H1 (cell line): ENCODE data around the gene EPSTI1. TPM values are rescaled to one million over a fixed set of nuclear protein-coding genes. Genes with fewer than 3 reads are reported as not detected.

ENCODE experiments used
- CTCF ChIA-PET: fragments of 300-600 bp; sonication (Branson Sonifier 250); formaldehyde crosslinking; loops from one replicate; lab custom pipeline; 2021; ENCODE audit not compliant: partially characterized antibody; lab: Charles Lee
- POLR2A ChIA-PET: fragments of 300-600 bp; sonication (Branson Sonifier 250); formaldehyde crosslinking; loops from one replicate; lab custom pipeline; 2021; ENCODE audit warnings: inconsistent platforms; ENCODE audit not compliant: partially characterized antibody; lab: Charles Lee
- DNase-seq, 2 experiments: peaks; one replicate each; pipeline versions ENCODE4 v3.0.0 to v3.0.0-alpha.2; 2010 to 2022; ENCODE audit warnings: low spot score in 2 of 2, low read depth in 1 of 2, mixed read lengths in 1 of 2
- FAIRE-seq: peaks from 2 replicates; lab custom pipeline; 2011; peaks lifted over from hg19 to GRCh38; lab: Jason Lieb, UNC
- H2AFZ ChIP-seq: 2 replicates; pipeline ENCODE4 v1.8.1; 2012; ENCODE audit warnings: low read length, inconsistent platforms
- H2AK5ac ChIP-seq: 2 replicates; pipeline ENCODE4 v1.6.1; 2013; ENCODE audit warnings: low read depth, low read length
- H2BK120ac ChIP-seq: replicated peaks from 2 replicates; pipeline ENCODE3; 2013; ENCODE audit warnings: low read depth, low read length, inconsistent platforms
- H2BK12ac ChIP-seq: 2 replicates; pipeline ENCODE4 v1.6.1; 2013; ENCODE audit warnings: low read depth, low read length
- H2BK15ac ChIP-seq: 2 replicates; pipeline ENCODE4 v1.6.1; 2013; ENCODE audit warnings: low read length
- H2BK20ac ChIP-seq: 2 replicates; pipeline ENCODE4 v1.6.1; 2013; ENCODE audit warnings: low read length
- H2BK5ac ChIP-seq: 2 replicates; pipeline ENCODE4 v1.6.1; 2013; ENCODE audit warnings: low read depth, low read length
- H3K14ac ChIP-seq: 2 replicates; pipeline ENCODE4 v1.6.1; 2013; ENCODE audit warnings: inconsistent platforms; ENCODE audit not compliant: insufficient read length
- H3K18ac ChIP-seq: 2 replicates; pipeline ENCODE4 v1.6.1; 2013; ENCODE audit warnings: low read length; ENCODE audit errors: extremely low read depth
- H3K23ac ChIP-seq: 2 replicates; pipeline ENCODE4 v1.6.1; 2013; ENCODE audit warnings: inconsistent platforms; ENCODE audit not compliant: insufficient read length
- H3K23me2 ChIP-seq: 2 replicates; pipeline ENCODE4 v1.6.1; 2013; ENCODE audit warnings: low read depth, low read length
- H3K27ac ChIP-seq: 2 replicates; pipeline ENCODE4 v1.6.1; 2011; ENCODE audit warnings: low read depth, low read length, inconsistent platforms
- H3K27me3 ChIP-seq, 4 experiments: replicated peaks in 1 of 4; 1 replicate in 1 of 4; 2 replicates in 3 of 4; pipeline versions ENCODE4 v1.6.1 to v1.8.1; 2011 to 2013; ENCODE audit warnings: low read length in 3 of 4, mild to moderate bottlenecking in 3 of 4, inconsistent platforms in 2 of 4, mixed read lengths in 2 of 4, moderate library complexity in 1 of 4; ENCODE audit not compliant: control insufficient read depth in 3 of 4, insufficient read depth in 3 of 4; ENCODE audit errors: extremely low read depth in 1 of 4
- H3K36me3 ChIP-seq, 4 experiments: 2 replicates each; pipeline versions ENCODE4 v1.6.1 to v1.8.1; 2011 to 2013; ENCODE audit warnings: mild to moderate bottlenecking in 4 of 4, low read length in 3 of 4, moderate library complexity in 2 of 4, control low read depth in 1 of 4, inconsistent platforms in 1 of 4; ENCODE audit not compliant: insufficient read depth in 4 of 4, control insufficient read depth in 2 of 4
- H3K4ac ChIP-seq: replicated peaks from 2 replicates; pipeline ENCODE3; 2013; ENCODE audit warnings: low read length, low read depth, mixed read lengths, inconsistent platforms; ENCODE audit not compliant: insufficient read length
- H3K4me1 ChIP-seq, 4 experiments: replicated peaks in 1 of 4; 1 replicate in 1 of 4; 2 replicates in 3 of 4; pipeline versions ENCODE4 v1.6.1 to v1.8.1; 2011 to 2013; ENCODE audit warnings: low read length in 3 of 4, inconsistent platforms in 2 of 4, mixed read lengths in 1 of 4; ENCODE audit not compliant: insufficient read depth in 4 of 4, control insufficient read depth in 3 of 4
- H3K4me2 ChIP-seq, 2 experiments: 2 replicates each; pipeline versions ENCODE4 v1.6.1 to v1.8.1; 2011 to 2013; ENCODE audit warnings: low read depth in 2 of 2, low read length in 2 of 2, control low read depth in 1 of 2, inconsistent platforms in 1 of 2, mild to moderate bottlenecking in 1 of 2; ENCODE audit not compliant: insufficient read depth in 1 of 2
- H3K4me3 ChIP-seq, 4 experiments: fragments of 200-600, 300-600 bp in 1 of 4; sonication (generic), shearing (Covaris generic), sonication (Bioruptor Twin) in 1 of 4; 2 replicates each; pipeline versions ENCODE4 v1.5.1 to v1.8.1; 2011 to 2016; ENCODE audit warnings: low read length in 4 of 4, low read depth in 3 of 4, control low read depth in 2 of 4, inconsistent platforms in 2 of 4, mild to moderate bottlenecking in 2 of 4, mixed read lengths in 1 of 4, moderate library complexity in 1 of 4; ENCODE audit not compliant: insufficient read depth in 2 of 4; ENCODE audit errors: extremely low read depth in 1 of 4
- H3K56ac ChIP-seq: replicated peaks from 2 replicates; pipeline ENCODE3; 2013; ENCODE audit warnings: low read depth, mild to moderate bottlenecking, mixed read lengths, low read length, inconsistent platforms; ENCODE audit not compliant: insufficient read length
- H3K79me1 ChIP-seq: 2 replicates; pipeline ENCODE4 v1.6.1; 2013; ENCODE audit warnings: low read depth, low read length, control low read depth
- H3K79me2 ChIP-seq, 2 experiments: 2 replicates each; pipeline versions ENCODE4 v1.6.1 to v1.8.1; 2012 to 2013; ENCODE audit warnings: low read length in 2 of 2, mild to moderate bottlenecking in 2 of 2, inconsistent platforms in 1 of 2; ENCODE audit not compliant: insufficient read depth in 2 of 2, control insufficient read depth in 1 of 2
- H3K9ac ChIP-seq, 4 experiments: replicated peaks in 1 of 4; 1 replicate in 1 of 4; 2 replicates in 3 of 4; pipeline versions ENCODE4 v1.6.1 to v1.8.1; 2011 to 2013; ENCODE audit warnings: low read depth in 3 of 4, low read length in 3 of 4, control low read depth in 2 of 4, mild to moderate bottlenecking in 2 of 4, moderate library complexity in 2 of 4, inconsistent platforms in 1 of 4; ENCODE audit errors: extremely low read depth in 1 of 4
- H3K9me3 ChIP-seq, 2 experiments: 2 replicates each; pipeline versions ENCODE4 v1.6.1 to v1.8.1; 2012 to 2013; ENCODE audit warnings: mild to moderate bottlenecking in 2 of 2, moderate library complexity in 2 of 2, control low read depth in 1 of 2, inconsistent platforms in 1 of 2, low read depth in 1 of 2, low read length in 1 of 2, mixed read lengths in 1 of 2; ENCODE audit not compliant: insufficient read depth in 2 of 2
- H4K20me1 ChIP-seq, 2 experiments: replicated peaks in 1 of 2; 2 replicates each; pipeline versions ENCODE3 to v1.8.1; 2011 to 2013; ENCODE audit warnings: inconsistent platforms in 2 of 2, low read length in 2 of 2, mild to moderate bottlenecking in 1 of 2; ENCODE audit not compliant: insufficient read depth in 2 of 2, control insufficient read depth in 1 of 2
- H4K5ac ChIP-seq: 2 replicates; pipeline ENCODE4 v1.6.1; 2013; ENCODE audit warnings: low read length, low read depth, mixed read lengths, inconsistent platforms; ENCODE audit not compliant: insufficient read length
- H4K8ac ChIP-seq: 2 replicates; pipeline ENCODE4 v1.8.0; 2013; ENCODE audit warnings: mild to moderate bottlenecking, moderate library complexity, low read length, inconsistent platforms; ENCODE audit not compliant: insufficient read depth; ENCODE audit errors: extremely low read depth
- H4K91ac ChIP-seq: replicated peaks from 2 replicates; pipeline ENCODE3; 2013; ENCODE audit warnings: low read length, mixed read lengths, inconsistent platforms; ENCODE audit not compliant: insufficient read length
- TCF12 ChIP-seq: IDR thresholded peaks from 2 replicates; pipeline ENCODE4 v1.6.1; 2011; ENCODE audit warnings: low read depth, mild to moderate bottlenecking, low read length
- WGBS, 2 experiments: shearing (Covaris generic) in 1 of 2; methylation state at CpG; one replicate each; pipeline versions ENCODE4 v1.1.6 to v1.1.7; 2013 to 2015; ENCODE audit warnings: low lambda C conversion rate in 2 of 2, mixed read lengths in 2 of 2, inconsistent platforms in 1 of 2, low coverage in 1 of 2, missing lambda C conversion rate in 1 of 2; ENCODE audit not compliant: insufficient replicate concordance in 2 of 2, insufficient coverage in 1 of 2, insufficient read length in 1 of 2; ENCODE audit errors: extremely low coverage in 1 of 2, missing lambda C conversion rate in 1 of 2; 5-methylcytosine and 5-hydroxymethylcytosine counted together
- polyA plus RNA-seq, 7 experiments: library from polyadenylated mRNA; depleted of rRNA in 3 of 7; stranded (reverse) in 5 of 7; unstranded in 2 of 7; fragments of >200 nt in 5 of 7; fragments of 200-250 nt in 2 of 7; gene quantifications; 1 replicate in 5 of 7; 2 replicates in 1 of 7; 4 replicates in 1 of 7; pipeline versions ENCODE4 v1.2.1 to v1.2.3, GENCODE V29; 2011 to 2013; ENCODE audit warnings: missing spikeins in 2 of 7, mixed read lengths in 2 of 7
- total RNA-seq: library from RNA; stranded (reverse); fragmentation: NEBNext Ultra II Directional; extraction: Animal tissue kit (Norgen Biotek cat#: 25700); gene quantifications from 2 replicates; pipeline ENCODE4 v1.2.1, GENCODE V29; 2021

EPSTI1 gene
- total and polyA plus RNA-seq, 2 of the 8 experiments (the other 6 are each of a cell fraction or from before 2014, with no cell fraction given), result 0.23 to 0.37 TPM

GRCh38 chr13:43041369-43041921 is 49.4 kb upstream of the EPSTI1 start:
- Histone ChIP-seq H3K4me3 (no peak overlapping the region), H2BK120ac (no peak overlapping the region), H2BK5ac (no peak overlapping the region), H3K79me2 (peaks cover 0 to 5% of the 10 kb centered on the region in 2 experiments; a peak in 1 of 4 replicates), H3K14ac (no peak overlapping the region), H4K20me1 (no peaks in the 10 kb centered on the region), H3K23ac (no peak overlapping the region), H3K23me2 (no peaks in the 10 kb centered on the region), H4K8ac (no peak overlapping the region), H3K4me2 (no peak overlapping the region), H2BK15ac (no peak overlapping the region), H3K36me3 (no peaks in the 10 kb centered on the region), H3K9ac (no peak overlapping the region), H3K18ac (no peak overlapping the region), H4K5ac (no peak overlapping the region), H3K56ac (no peak overlapping the region), H3K4ac (no peak overlapping the region), H2AK5ac (no peak overlapping the region), H4K91ac (no peak overlapping the region), H3K9me3 (no peaks in the 10 kb centered on the region), H2BK20ac (no peak overlapping the region), H2AFZ (no peak overlapping the region), H3K27me3 (no peaks in the 10 kb centered on the region), H3K79me1 (no peaks in the 10 kb centered on the region), H3K27ac (no peak overlapping the region), H2BK12ac (0 out of 2 replicates have a peak overlapping the region, but pooled peaks have one; percentile 35), H3K4me1 (peaks cover 2 to 8% (median 5%) of the 10 kb centered on the region in 4 experiments; a peak in 5 of 7 replicates)
- DNase-seq (no peak), FAIRE-seq (no peak)
- ChIA-PET POLR2A (no interaction called here), CTCF (interaction anchor here (0.6 to 2.3 kb wide), 3 partner anchors 70 to 446 kb away, joined by 3 to 6 read pairs (median 3); no protein-coding TSS in a partner anchor)
- 100% methylated on average over 1 of the region's 1 CpG; no CpG with 5 or more reads in 1 of the 2 experiments for whole genome bisulfite sequencing, 2 experiments
- no peak for TF ChIP-seq TCF12
